Mammary epithelial cell (primary cell): ENCODE data around the gene HSPA12A.

Experiments
- CTCF ChIP-seq, 2 donors: IDR thresholded peaks in 1 of 2; conservative IDR thresholded peaks in 1 of 2; 2 replicates each; pipeline ENCODE4 v1.5.1; 2011 to 2012; ENCODE audit warnings: inconsistent platforms in 2 of 2, low read length in 2 of 2, mild to moderate bottlenecking in 2 of 2, control low read depth in 1 of 2, low read depth in 1 of 2; ENCODE audit not compliant: insufficient read depth in 1 of 2; ENCODE audit errors: extremely low read depth in 1 of 2
- EZH2 ChIP-seq: IDR thresholded peaks from 2 replicates; pipeline ENCODE4 v1.6.1; 2012; ENCODE audit warnings: low read length, inconsistent platforms, borderline replicate concordance

DNA sequence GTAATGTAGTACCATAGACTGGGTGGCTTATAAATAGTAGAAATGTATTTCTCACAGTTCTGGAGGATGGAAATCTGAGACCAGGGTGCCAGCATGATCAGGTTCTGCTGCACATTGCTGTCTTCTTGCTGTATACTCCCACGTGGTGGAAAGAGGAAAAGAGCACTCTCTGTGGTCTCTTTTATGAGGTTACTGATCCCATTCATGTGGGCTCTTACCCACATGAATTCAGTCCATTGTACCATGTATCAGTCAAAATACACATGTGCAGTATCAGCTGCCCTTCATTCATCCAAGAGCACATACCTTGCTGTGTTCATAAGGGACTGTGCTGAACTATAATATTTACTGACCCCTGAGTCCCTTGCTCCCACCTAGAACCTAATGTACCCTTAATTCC, 104.5 kb downstream of the HSPA12A start:
- TF ChIP-seq CTCF (conservative IDR thresholded peaks at IDR 0.05 in 1 of 2, IDR thresholded peaks at IDR 0.05 in 1 of 2; ENCODE audit: extremely low read depth in 1 of 2, insufficient read depth in 1 of 2, low read depth in 1 of 2, low read length in 2 of 2) (no peak), EZH2 (no peak)
